IMR-90 (cell line): Measurements from ENCODE around the gene YPEL2. TPM values are rescaled to one million over a fixed set of nuclear protein-coding genes. Genes with fewer than 3 reads are reported as not detected.

Experiments used
- ATAC-seq: fragments of 200-7000 bp; cut with Tn5 transposase; 2 replicates; pipeline ENCODE4 v1.9.1; 2020; ENCODE audit warnings: low read depth, mild to moderate bottlenecking, moderate library complexity
- BruUV-seq: library from RNA; stranded (reverse); fragments of 400-500 nt; replicated peaks from 2 replicates; lab custom pipeline; 2021; lab: Mats Ljungman, UMichigan
- CTCF ChIA-PET: fragments of 300-600 bp; formaldehyde crosslinking; extraction: SDS; loops from one replicate; lab custom pipeline; 2021; ENCODE audit warnings: antibody characterized with exemption; lab: Yijun Ruan, JAX
- POLR2A ChIA-PET: fragments of 300-600 bp; sonication (Branson Sonifier 250); formaldehyde crosslinking; loops from one replicate; lab custom pipeline; 2022; ENCODE audit warnings: antibody characterized with exemption; ENCODE audit not compliant: unreplicated experiment; lab: Charles Lee
- DNase-seq: peaks from one replicate; pipeline ENCODE4 v3.0.0; 2013
- H2AFZ ChIP-seq: replicated peaks from 2 replicates; pipeline ENCODE3; 2013; ENCODE audit warnings: low read length, mild to moderate bottlenecking; ENCODE audit not compliant: poor library complexity
- H2AK5ac ChIP-seq: 2 replicates; pipeline ENCODE4 v1.6.1; 2013; ENCODE audit warnings: low read depth, low read length, inconsistent platforms
- H2AK9ac ChIP-seq: replicated peaks from 2 replicates; pipeline ENCODE3; 2013; ENCODE audit warnings: mild to moderate bottlenecking, low read depth, low read length, moderate library complexity; ENCODE audit not compliant: poor library complexity
- H2BK120ac ChIP-seq: 2 replicates; pipeline ENCODE4 v1.6.1; 2013; ENCODE audit warnings: low read depth, low read length, inconsistent platforms
- H2BK15ac ChIP-seq: 3 replicates; pipeline ENCODE4 v1.6.1; 2013; ENCODE audit warnings: low read depth, low read length, inconsistent platforms
- H2BK20ac ChIP-seq: 2 replicates; pipeline ENCODE4 v1.6.1; 2013; ENCODE audit warnings: low read depth, mild to moderate bottlenecking, inconsistent platforms, low read length, moderate library complexity
- H2BK5ac ChIP-seq: 2 replicates; pipeline ENCODE4 v1.6.1; 2013; ENCODE audit warnings: mild to moderate bottlenecking, low read depth, low read length, inconsistent platforms; ENCODE audit not compliant: poor library complexity, severe bottlenecking
- H3K14ac ChIP-seq: replicated peaks from 2 replicates; pipeline ENCODE4 v1.6.1; 2013; ENCODE audit warnings: low read depth, low read length, inconsistent platforms
- H3K18ac ChIP-seq: 2 replicates; pipeline ENCODE4 v1.6.1; 2013; ENCODE audit warnings: low read depth, low read length, control low read depth
- H3K23ac ChIP-seq: 2 replicates; pipeline ENCODE4 v1.6.1; 2013; ENCODE audit warnings: low read depth, low read length, inconsistent platforms
- H3K27ac ChIP-seq: 2 replicates; pipeline ENCODE4 v1.5.1; 2013; ENCODE audit warnings: mild to moderate bottlenecking, control low read depth, low read length; ENCODE audit not compliant: insufficient read depth
- H3K27me3 ChIP-seq: 2 replicates; pipeline ENCODE4 v1.6.1; 2013; ENCODE audit warnings: low read length; ENCODE audit not compliant: control insufficient read depth, insufficient read depth
- H3K36me3 ChIP-seq: 2 replicates; pipeline ENCODE4 v1.6.1; 2013; ENCODE audit warnings: low read length, mixed read lengths; ENCODE audit not compliant: control insufficient read depth, insufficient read depth
- H3K4ac ChIP-seq: 2 replicates; pipeline ENCODE4 v1.6.1; 2013; ENCODE audit warnings: low read depth, low read length, inconsistent platforms
- H3K4me1 ChIP-seq: 2 replicates; pipeline ENCODE4 v1.6.1; 2013; ENCODE audit warnings: low read length, mixed read lengths; ENCODE audit not compliant: control insufficient read depth, insufficient read depth
- H3K4me2 ChIP-seq: 2 replicates; pipeline ENCODE4 v1.6.1; 2013; ENCODE audit warnings: low read depth, mild to moderate bottlenecking, control low read depth, low read length, moderate library complexity
- H3K4me3 ChIP-seq: 2 replicates; pipeline ENCODE4 v1.5.1; 2013; ENCODE audit warnings: low read depth, mild to moderate bottlenecking, control low read depth, low read length, moderate library complexity; ENCODE audit not compliant: insufficient read depth
- H3K56ac ChIP-seq: 2 replicates; pipeline ENCODE4 v1.6.1; 2013; ENCODE audit warnings: low read length, inconsistent platforms; ENCODE audit not compliant: insufficient read depth; ENCODE audit errors: extremely low read depth
- H3K79me1 ChIP-seq, 2 experiments: 2 replicates each; pipeline ENCODE4 v1.6.1; 2013; ENCODE audit warnings: low read length in 2 of 2, inconsistent platforms in 1 of 2, low read depth in 1 of 2
- H3K9ac ChIP-seq: 2 replicates; pipeline ENCODE4 v1.6.1; 2013; ENCODE audit warnings: low read depth, low read length, control low read depth
- H3K9me1 ChIP-seq: 2 replicates; pipeline ENCODE4 v1.6.1; 2013; ENCODE audit warnings: low read length, inconsistent platforms; ENCODE audit not compliant: insufficient read depth
- H3K9me3 ChIP-seq: 2 replicates; pipeline ENCODE4 v1.6.1; 2013; ENCODE audit warnings: low read length; ENCODE audit not compliant: control insufficient read depth, insufficient read depth
- H4K20me1 ChIP-seq: 2 replicates; pipeline ENCODE4 v1.6.1; 2013; ENCODE audit warnings: low read length, inconsistent platforms; ENCODE audit not compliant: insufficient read depth
- H4K5ac ChIP-seq: 2 replicates; pipeline ENCODE4 v1.6.1; 2013; ENCODE audit warnings: mild to moderate bottlenecking, low read depth, low read length, control low read depth
- H4K8ac ChIP-seq, 2 experiments: 2 replicates each; pipeline ENCODE4 v1.6.1; 2013; ENCODE audit warnings: low read depth in 2 of 2, low read length in 2 of 2, control low read depth in 1 of 2, inconsistent platforms in 1 of 2
- H4K91ac ChIP-seq: 2 replicates; pipeline ENCODE4 v1.6.1; 2013; ENCODE audit warnings: low read depth, low read length, inconsistent platforms; ENCODE audit not compliant: insufficient read depth
- RFX5 ChIP-seq: IDR thresholded peaks from 2 replicates; pipeline ENCODE4 v1.8.0; 2012; ENCODE audit warnings: low read depth, mild to moderate bottlenecking, low read length, moderate library complexity
- WGBS, 2 experiments: methylation state at CpG; one replicate each; pipeline versions ENCODE4 v1.1.5 to v1.1.7; 2013; ENCODE audit warnings: missing lambda C conversion rate in 2 of 2; ENCODE audit not compliant: insufficient read length in 1 of 2; ENCODE audit errors: extremely low coverage in 2 of 2; 5-methylcytosine and 5-hydroxymethylcytosine counted together
- dilution Hi-C: fragments of 300-500 bp; cut with HindIII; formaldehyde crosslinking; loops from one replicate; pipeline ENCODE4 v1.14.3; 2018; ENCODE audit warnings: low sequenced_read_pairs; ENCODE audit not compliant: unreplicated experiment
- in situ Hi-C: fragments of 300-500 bp; cut with MboI; formaldehyde crosslinking; loops from 3 replicates; pipeline ENCODE4 v1.14.3; 2019; ENCODE audit warnings: low sequenced_read_pairs, inconsistent platforms, mixed read lengths
- intact Hi-C: fragments of 100-400 bp; cut with micrococcal nuclease; formaldehyde crosslinking; loops from 2 replicates; pipeline ENCODE4 v1.10.0; 2022
- polyA plus RNA-seq, 3 experiments: library from polyadenylated mRNA; depleted of rRNA; stranded (reverse); fragments of >200 nt; gene quantifications; 2 replicates each; pipeline ENCODE4 v1.2.3, GENCODE V29; 2012; ENCODE audit warnings: low replicate concordance in 1 of 3
- total RNA-seq: library from RNA; depleted of rRNA; stranded (reverse); fragments of >200 nt; gene quantifications from 2 replicates; pipeline ENCODE4 v1.2.3, GENCODE V29; 2012

YPEL2 gene
- total and polyA plus RNA-seq, 2 of the 4 experiments (the other 2 are of a cell fraction), result 2.3 to 3.4 TPM

GRCh38 chr17:59353106-59353854, 21.8 kb downstream of the YPEL2 start:
- Histone ChIP-seq H2AK9ac (no peak overlapping the region), H4K91ac (no peak overlapping the region), H3K27me3 (peaks cover 10% of the 10 kb centered on the region; the same call in 1 of the 2 replicates), H3K14ac (no peak overlapping the region), H3K18ac (no peak overlapping the region), H3K9ac (no peak overlapping the region), H4K5ac (no peak overlapping the region), H2BK120ac (no peak overlapping the region), H3K36me3 (no peaks in the 10 kb centered on the region), H2BK15ac (no peak overlapping the region), H3K4me3 (no peak overlapping the region), H2AK5ac (no peak overlapping the region), H3K27ac (no peak overlapping the region), H2BK5ac (no peak overlapping the region), H3K9me1 (peaks cover 4% of the 10 kb centered on the region; the same call in 1 of the 2 replicates), H3K9me3 (peaks cover 4% of the 10 kb centered on the region; the same call in 1 of the 2 replicates), H3K23ac (no peak overlapping the region), H4K20me1 (no peaks in the 10 kb centered on the region; the same call in 1 of the 2 replicates), H3K4ac (no peak overlapping the region), H3K79me1 (peaks cover 0 to 2% of the 10 kb centered on the region in 2 experiments; a peak in 2 of 4 replicates), H3K4me1 (peaks cover 14% of the 10 kb centered on the region), H4K8ac (no peak overlapping the region), H3K56ac (no peak overlapping the region), H3K4me2 (no peak overlapping the region), H2BK20ac (no peak overlapping the region), H2AFZ (no peak overlapping the region)
- DNase-seq, result no peak
- ATAC-seq, result no peak
- ChIA-PET POLR2A (no interaction called here), CTCF (interaction anchor here (0.9 kb wide), 1 partner anchor 72 kb away, joined by 3 read pairs; no protein-coding TSS in a partner anchor)
- dilution Hi-C loops, result no loop called here
- BruUV-seq, result no TSS peak
- in situ Hi-C loops, result no loop called here
- 79% methylated on average over 4 of the region's 16 CpGs; no CpG with 5 or more reads in 1 of the 2 experiments for WGBS, 2 experiments
- TF ChIP-seq RFX5, result no peak
- intact Hi-C loops, result no loop called here
